Astrocyte of the hippocampus (primary cell): ENCODE data around the gene SLC4A5.
"Not testable (repeated sequence)": the region's sequence is repeated elsewhere in the genome, so short reads cannot be mapped to it uniquely, and the experiment has no call there.

ENCODE experiments used
- DNase-seq: peaks from one replicate; pipeline ENCODE4 v3.0.0; 2011; ENCODE audit warnings: low read depth, low spot score

The SLC4A5 gene

DNA sequence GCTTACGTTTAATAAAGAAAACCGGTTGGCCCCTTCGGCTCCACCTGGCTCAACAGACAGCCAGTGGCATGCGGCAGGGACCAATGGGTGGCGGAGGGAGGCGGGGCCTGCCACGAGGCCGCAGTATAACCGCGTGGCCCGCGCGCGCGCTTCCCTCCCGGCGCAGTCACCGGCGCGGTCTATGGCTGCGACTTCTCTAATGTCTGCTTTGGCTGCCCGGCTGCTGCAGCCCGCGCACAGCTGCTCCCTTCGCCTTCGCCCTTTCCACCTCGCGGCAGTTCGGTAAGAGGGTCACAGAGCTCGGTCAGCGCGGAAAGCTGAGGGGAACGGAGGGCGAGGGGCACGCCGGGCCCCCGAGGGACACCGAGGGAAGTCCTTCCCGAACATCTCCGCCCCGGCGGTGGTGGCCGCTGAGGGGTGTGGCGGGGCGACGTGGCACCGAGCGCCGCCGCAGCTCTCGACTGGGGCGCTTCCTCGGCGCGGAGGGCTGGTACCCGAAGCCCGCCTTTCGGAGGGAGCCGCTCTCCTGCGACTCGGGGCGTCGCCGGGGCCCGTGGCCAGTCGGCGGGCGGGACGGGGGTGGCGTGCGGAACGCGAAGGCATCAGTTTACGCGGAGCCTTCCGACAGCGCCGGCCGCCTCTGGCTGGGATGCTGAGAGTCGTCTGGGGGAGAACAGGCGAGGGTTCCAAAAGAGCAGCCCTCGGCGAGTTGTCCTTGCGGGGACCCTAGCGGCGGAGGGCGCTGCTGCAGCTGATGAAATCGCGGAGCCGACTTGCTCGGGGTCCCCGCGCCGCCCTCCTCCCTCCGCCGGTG lies 144.5 kb downstream of the SLC4A5 start, which contains the start of gene MTHFD2:
TSS of gene MTHFD2 (plus strand) at position 155 of the 814 bp plus-strand sequence. CDS start at position 182, 27 bp downstream.
- DNase-seq: peak; percentile 98

DNA sequence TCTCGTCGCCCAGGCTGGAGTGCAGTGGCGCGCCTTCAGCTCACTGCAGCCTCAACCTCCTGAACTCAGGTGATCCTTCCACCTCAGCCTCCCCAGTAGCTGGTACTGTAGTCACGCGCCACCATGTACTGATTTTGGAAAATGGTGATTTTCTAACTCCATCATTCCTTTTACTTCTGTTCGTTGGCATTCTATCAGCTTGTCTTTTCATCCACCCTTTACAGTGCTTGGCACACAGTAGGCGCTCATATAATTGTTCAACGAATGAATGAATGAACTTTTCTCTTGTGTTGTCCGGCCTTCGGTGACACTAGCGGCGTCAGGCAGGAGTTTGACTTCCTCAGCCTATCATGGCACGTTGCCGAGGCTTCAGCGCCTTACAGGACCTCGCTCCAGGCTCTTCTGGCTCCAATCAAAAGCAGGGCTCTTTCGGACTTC lies 145.2 kb downstream of the SLC4A5 start:
- no peak for DNase-seq

DNA sequence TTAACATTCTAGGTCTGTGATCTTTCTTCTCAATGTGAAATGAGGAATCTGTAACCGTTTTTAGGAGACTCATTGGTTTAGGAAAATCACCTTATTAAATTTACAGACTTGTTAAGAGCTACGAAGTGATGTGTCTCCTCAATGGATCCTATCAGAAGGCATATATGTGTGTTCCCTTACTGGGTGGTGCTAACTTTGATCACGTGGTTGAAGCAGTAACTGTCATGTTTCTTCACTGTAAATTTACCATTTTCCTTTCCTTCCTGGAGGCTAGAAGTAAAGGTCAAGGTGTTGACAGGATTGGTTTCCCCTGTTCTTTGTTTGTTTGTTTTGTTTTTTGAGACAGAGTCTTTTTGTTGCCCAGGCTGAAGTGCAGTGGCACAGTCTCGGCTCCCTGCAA lies 146.2 kb downstream of the SLC4A5 start:
- DNase-seq: no peak

DNA sequence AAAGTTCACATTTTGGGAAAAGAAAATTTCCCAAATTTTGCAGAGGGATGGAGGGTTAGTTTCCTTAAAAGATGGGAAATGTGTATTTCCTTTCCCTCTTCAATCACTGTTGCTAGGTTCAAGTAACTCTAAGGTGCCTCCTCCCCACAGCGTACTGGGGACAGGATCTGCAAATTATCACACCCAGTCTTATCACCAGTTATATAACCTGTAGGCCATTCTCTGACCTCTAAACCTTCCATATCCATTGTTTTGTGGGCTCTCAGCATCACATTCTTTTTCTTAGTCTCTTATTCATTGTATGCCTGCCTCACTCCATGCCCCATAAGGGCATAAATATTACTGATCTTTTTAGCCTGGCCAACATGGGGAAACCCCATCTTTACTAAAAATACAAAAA lies 148.4 kb downstream of the SLC4A5 start:
- no peak for DNase-seq

DNA sequence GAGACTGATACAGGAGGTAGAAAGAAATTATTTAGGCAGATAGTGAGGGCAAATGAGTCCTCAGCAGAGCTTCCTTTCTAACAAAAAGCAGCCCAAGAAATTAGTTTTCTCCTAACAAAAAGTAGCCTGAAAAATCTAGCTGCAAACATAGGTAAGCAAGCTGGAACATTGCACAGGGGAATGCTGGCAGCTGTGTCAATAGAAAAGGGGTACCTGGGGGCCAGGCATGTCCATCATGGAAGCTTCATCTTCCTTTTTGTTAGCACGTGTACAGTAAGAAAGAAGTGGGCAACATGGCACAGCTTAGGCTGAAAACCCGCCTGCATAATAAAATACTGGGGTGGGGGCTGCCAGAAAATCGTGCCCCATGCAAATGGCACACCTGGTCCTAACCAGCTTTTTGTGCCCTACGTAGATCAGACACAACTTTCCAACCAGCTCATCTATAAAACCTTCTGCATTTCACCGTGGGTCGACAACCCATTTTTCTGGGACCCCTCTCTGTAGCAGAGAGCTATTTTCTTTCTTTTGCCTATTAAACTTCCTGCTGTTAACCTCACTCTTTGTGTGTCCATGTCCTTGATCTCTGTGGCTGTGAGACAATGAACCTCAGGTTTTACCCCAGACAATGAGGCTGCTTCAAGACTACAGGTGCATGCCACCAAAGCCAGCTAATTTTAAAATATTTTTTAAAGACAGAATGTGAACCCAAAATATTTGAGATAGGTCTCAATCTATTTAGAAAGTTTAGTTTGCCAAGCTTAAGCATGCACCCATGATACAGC lies 151.4 kb downstream of the SLC4A5 start:
- no peak for DNase-seq

DNA sequence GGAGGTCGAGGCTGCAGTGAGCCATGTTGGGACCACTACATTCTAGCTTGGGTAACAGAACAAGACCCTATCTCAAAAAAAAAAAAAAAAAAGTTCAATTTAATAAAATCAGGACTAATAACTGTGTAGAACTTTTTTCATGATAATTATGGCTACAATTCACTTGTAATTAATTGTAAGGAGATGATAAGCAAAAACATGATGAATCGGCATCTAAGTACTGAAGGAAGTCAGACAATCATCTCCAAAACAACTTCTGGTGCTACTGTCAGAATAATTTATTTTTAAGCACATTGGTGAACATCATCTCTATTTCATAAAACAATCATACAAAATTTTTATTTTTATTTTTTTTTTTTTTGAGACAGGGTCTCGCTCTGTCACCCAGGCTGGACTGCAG lies 154.5 kb downstream of the SLC4A5 start:
- DNase-seq: no peak

DNA sequence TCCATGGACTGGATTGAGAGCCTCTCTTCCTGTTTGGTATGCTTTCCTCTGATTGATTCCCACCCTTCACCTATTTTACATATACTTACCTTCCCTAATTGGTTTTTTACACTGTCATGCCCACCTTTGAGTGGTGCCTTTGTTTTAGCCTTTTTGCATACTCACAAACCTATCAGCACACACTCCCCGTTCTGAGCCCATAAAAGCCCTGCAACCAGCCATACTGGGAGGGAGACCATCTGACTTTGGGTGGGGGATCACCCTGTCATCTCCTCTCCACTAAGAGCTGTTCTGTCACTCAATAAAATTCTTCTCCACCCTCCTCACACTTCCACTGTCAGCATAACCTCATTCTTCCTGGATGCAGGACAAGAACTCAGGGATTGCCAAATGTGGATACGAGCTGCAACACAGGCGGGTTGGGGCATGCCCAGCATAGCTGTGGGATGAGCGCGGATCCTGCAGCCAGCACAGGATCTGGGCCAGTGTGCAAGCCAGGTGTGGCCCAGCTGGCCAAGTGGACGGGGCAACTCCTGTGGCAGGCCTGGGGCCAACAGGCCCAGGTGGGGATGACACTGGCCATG lies 155.1 kb downstream of the SLC4A5 start:
- peak; percentile 77 for DNase-seq

DNA sequence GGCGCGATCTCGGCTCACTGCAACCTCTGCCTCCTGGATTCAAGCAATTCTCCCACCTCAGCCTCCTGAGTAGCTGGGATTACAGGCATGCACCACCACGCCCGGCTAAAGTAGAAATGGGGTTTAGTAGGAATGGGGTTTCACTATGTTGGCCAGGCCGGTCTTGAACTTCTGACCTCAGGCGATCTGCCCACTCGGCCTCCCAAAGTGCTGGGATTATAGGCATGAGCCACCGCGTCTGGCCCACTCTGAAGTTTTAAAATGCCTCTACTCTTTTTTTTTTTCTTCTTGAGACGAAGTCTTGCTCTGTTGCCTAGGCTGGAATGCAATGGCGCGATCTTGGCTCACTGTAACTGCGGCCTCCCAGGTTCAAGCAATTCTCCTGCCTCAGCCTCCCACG lies 156.5 kb downstream of the SLC4A5 start:
- DNase-seq: not testable (repeated sequence)

DNA sequence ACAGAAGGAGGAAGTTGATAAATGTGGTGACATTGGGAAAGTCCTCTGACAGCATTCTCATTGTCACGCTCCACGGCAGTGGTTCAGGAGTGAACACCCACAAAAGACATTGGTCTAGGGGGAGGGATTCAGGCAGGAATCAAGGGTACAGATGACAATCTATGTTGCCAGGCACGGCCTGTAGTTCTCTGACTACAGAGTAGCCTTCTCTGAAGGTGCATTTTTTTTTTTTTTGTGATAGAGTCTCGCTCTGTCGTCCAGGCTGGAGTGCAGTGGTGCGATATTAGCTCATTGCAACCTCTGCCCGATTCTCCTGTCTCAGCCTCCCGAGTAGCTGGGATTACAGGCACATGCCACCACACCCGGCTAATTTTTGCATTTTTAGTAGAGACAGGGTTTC lies 157.2 kb downstream of the SLC4A5 start:
- DNase-seq: no peak

DNA sequence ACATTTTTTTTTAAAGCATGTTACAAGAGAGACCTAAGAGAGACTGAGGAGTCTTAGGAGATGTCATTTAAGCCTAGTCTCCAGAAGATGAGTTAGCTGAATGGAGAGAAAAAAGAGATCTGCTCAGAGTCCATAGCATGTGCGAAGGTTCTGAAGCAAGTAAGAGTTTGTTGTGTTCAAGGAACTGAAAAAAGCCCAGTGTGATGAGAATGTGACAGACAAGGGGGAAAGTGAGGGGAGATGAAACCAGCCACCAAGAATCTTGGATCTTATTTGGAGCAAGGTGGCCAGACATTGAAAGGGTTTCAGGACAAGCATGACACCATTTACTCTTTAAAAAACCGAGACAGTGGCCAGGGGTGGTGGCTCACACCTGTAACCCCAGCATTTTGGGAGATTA lies 159.3 kb downstream of the SLC4A5 start:
- no peak for DNase-seq

DNA sequence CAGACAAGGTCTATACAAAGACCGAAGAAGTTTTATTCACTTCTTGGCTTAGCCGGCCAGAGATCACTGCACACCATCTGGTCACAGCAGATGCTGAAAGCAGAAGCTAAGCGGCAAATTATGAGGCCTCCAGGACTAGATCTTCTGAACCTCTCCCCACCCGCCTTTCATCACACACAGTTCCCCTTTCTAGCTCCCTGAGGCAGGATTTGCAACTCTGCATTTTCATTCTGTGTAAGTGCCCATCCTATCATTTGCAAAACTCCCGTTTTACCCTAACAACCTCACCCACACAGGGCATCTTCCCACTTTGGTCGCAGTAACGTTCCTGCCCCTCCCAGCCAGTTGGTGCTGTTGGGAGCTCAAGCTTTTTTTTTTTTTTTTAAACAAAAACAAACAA lies 161.5 kb downstream of the SLC4A5 start:
- DNase-seq: no peak

DNA sequence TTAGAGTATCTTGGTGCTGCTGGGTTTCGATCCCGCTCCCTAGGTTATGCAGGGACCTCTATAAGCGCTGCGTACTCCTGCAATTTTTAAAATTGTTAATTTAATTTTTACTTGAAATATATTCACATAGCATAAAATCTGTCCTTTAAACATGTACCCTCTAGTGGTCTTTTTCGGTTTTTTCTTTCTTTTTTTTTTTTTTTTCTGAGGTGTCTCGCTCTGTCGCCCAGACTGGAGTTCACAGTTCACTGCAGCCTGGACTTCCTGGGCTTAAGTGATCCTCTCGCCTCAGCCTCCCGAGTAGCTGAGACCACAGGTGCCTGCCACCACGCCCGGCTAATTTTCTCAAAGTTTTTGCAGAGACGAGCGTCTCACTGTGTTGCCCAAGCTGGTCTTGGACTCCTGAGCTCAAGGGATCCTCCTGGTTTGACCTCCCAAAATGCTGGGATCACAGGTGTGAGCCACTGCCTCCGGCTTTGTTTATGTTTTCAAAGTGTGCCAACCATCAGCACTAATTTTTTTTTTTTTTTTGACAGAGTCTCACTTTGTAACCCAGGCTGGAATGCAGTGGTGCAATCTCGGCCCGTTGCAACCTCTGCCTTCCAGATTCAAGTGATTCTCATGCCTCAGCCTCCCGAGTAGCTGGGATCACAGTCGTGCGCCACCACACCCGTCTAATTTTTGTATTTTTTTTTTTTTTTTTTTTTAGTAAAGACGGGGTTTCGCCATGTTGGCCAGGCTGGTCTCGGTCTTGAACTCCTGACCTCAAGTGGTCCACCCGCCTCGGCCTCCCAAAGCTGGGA lies 164.0 kb downstream of the SLC4A5 start:
- DNase-seq: no peak

DNA sequence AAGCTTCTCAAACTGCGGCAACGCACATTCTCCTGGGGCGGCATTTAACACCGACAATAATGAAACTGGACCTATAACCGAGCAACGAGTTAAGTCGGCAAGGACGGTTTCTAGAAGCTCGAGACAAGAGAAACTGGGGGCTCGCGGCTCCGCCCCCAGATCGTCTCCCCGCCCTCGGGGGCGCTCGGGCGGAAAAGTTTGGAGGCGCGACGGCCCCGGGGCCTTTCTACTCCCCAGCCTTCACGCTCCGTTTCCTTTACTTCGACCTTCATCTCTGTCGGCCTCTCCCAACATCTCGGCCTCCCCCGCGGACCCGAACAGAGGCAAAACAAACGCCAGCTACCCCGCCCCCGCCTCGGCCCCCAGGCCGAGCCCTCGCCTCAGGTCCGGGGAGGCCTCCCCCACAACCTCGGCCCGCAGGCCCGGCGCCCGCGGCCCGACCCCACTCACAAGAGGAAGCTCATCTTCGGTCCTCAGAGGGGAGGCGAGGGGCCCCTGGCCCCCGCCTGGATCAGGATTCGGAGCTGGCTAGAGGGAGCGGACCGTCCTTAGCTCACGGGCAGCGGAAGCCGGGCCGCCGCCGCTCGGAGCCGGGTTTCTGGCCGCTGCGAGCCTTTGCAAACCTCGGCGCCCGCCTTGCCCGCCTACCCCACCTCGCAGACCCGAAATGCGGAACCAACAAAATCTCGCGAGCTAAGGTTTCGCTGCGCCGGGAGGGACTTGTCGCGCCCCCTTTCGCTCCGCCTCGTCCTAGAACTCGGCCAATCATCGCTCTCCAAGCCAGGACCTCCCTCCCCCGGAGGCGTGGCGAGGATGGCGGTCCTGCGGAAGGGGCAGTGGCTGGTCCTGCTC lies 164.8 kb downstream of the SLC4A5 start, which contains the start of gene MOB1A:
TSS of gene MOB1A (minus strand) at position 669 of the 852 bp plus-strand sequence. CDS start at position 464, 205 bp downstream.
- DNase-seq: peak; percentile 99

DNA sequence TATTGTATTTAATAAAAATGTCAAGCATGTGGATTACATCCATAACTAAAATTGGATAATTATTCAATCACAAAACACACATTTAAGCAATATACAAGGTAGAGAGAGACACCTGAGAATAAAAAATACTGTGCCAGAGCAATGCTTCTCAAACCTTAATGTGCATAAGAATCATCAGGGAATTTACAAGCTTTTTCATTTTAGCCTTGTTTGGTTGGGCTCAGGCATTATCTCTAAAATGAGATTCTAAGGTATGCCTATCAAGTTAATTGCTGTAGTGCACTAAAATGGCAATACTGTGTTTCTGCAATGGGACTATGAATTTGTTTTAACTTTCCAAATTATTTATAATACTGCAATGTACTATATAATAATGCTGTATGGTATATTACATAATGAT lies 165.5 kb downstream of the SLC4A5 start:
- no peak for DNase-seq

DNA sequence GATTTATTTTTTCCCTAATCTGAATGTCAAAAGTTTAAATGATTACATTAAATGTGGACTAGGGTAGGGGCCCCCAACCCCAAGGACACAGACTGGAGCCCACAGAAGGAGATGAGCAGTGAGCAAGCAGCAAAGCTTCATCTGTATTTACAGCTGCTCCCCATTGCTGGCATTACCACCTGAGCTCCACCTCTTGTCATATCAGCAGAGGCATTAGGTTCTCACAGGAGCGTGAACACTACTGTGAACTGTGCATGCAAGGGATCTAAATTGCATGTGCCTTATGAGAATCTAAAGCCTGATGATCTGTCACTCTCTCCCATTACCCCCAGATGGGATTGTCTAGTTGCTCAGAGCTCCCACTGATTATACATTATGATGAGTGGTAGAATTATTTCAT lies 168.3 kb downstream of the SLC4A5 start:
- DNase-seq: no peak

DNA sequence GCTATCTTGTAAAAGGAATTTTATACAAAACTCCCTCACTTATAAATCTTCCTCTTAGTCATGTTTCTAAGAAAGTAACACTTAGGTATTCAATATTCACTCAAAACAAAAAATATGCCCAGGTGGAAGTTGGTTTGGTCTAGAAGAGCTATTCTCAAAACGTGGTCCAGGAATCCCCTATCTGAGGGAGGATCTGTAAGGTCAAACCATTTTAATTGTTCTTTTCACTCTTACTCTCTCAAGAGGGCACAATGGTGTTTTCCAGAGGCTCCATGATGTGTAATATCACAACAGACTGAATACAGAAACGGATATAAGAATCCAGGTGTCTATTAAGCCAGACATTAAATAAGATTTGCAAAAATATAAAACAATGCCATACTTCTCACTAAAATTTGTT lies 174.5 kb downstream of the SLC4A5 start:
- no peak for DNase-seq
